IMR-90 (cell line): Measurements from ENCODE around the gene ELP2. TPM values are rescaled to one million over a fixed set of nuclear protein-coding genes. Genes with fewer than 3 reads are reported as not detected.

ENCODE experiments used
- ATAC-seq: fragments of 200-7000 bp; cut with Tn5 transposase; 2 replicates; pipeline ENCODE4 v1.9.1; 2020; ENCODE audit warnings: low read depth, mild to moderate bottlenecking, moderate library complexity
- BruUV-seq: library from RNA; stranded (reverse); fragments of 400-500 nt; replicated peaks from 2 replicates; lab custom pipeline; 2021; lab: Mats Ljungman, UMichigan
- CTCF ChIA-PET: fragments of 300-600 bp; formaldehyde crosslinking; extraction: SDS; loops from one replicate; lab custom pipeline; 2021; ENCODE audit warnings: antibody characterized with exemption; lab: Yijun Ruan, JAX
- POLR2A ChIA-PET: fragments of 300-600 bp; sonication (Branson Sonifier 250); formaldehyde crosslinking; loops from one replicate; lab custom pipeline; 2022; ENCODE audit warnings: antibody characterized with exemption; ENCODE audit not compliant: unreplicated experiment; lab: Charles Lee
- DNase-seq: peaks from one replicate; pipeline ENCODE4 v3.0.0; 2013
- H2AFZ ChIP-seq: replicated peaks from 2 replicates; pipeline ENCODE3; 2013; ENCODE audit warnings: low read length, mild to moderate bottlenecking; ENCODE audit not compliant: poor library complexity
- H2AK5ac ChIP-seq: 2 replicates; pipeline ENCODE4 v1.6.1; 2013; ENCODE audit warnings: low read depth, low read length, inconsistent platforms
- H2AK9ac ChIP-seq: replicated peaks from 2 replicates; pipeline ENCODE3; 2013; ENCODE audit warnings: mild to moderate bottlenecking, low read depth, low read length, moderate library complexity; ENCODE audit not compliant: poor library complexity
- H2BK120ac ChIP-seq: 2 replicates; pipeline ENCODE4 v1.6.1; 2013; ENCODE audit warnings: low read depth, low read length, inconsistent platforms
- H2BK15ac ChIP-seq: 3 replicates; pipeline ENCODE4 v1.6.1; 2013; ENCODE audit warnings: low read depth, low read length, inconsistent platforms
- H2BK20ac ChIP-seq: 2 replicates; pipeline ENCODE4 v1.6.1; 2013; ENCODE audit warnings: low read depth, mild to moderate bottlenecking, inconsistent platforms, low read length, moderate library complexity
- H2BK5ac ChIP-seq: 2 replicates; pipeline ENCODE4 v1.6.1; 2013; ENCODE audit warnings: mild to moderate bottlenecking, low read depth, low read length, inconsistent platforms; ENCODE audit not compliant: poor library complexity, severe bottlenecking
- H3K14ac ChIP-seq: replicated peaks from 2 replicates; pipeline ENCODE4 v1.6.1; 2013; ENCODE audit warnings: low read depth, low read length, inconsistent platforms
- H3K18ac ChIP-seq: 2 replicates; pipeline ENCODE4 v1.6.1; 2013; ENCODE audit warnings: low read depth, low read length, control low read depth
- H3K23ac ChIP-seq: 2 replicates; pipeline ENCODE4 v1.6.1; 2013; ENCODE audit warnings: low read depth, low read length, inconsistent platforms
- H3K27ac ChIP-seq: 2 replicates; pipeline ENCODE4 v1.5.1; 2013; ENCODE audit warnings: mild to moderate bottlenecking, control low read depth, low read length; ENCODE audit not compliant: insufficient read depth
- H3K27me3 ChIP-seq: 2 replicates; pipeline ENCODE4 v1.6.1; 2013; ENCODE audit warnings: low read length; ENCODE audit not compliant: control insufficient read depth, insufficient read depth
- H3K36me3 ChIP-seq: 2 replicates; pipeline ENCODE4 v1.6.1; 2013; ENCODE audit warnings: low read length, mixed read lengths; ENCODE audit not compliant: control insufficient read depth, insufficient read depth
- H3K4ac ChIP-seq: 2 replicates; pipeline ENCODE4 v1.6.1; 2013; ENCODE audit warnings: low read depth, low read length, inconsistent platforms
- H3K4me1 ChIP-seq: 2 replicates; pipeline ENCODE4 v1.6.1; 2013; ENCODE audit warnings: low read length, mixed read lengths; ENCODE audit not compliant: control insufficient read depth, insufficient read depth
- H3K4me2 ChIP-seq: 2 replicates; pipeline ENCODE4 v1.6.1; 2013; ENCODE audit warnings: low read depth, mild to moderate bottlenecking, control low read depth, low read length, moderate library complexity
- H3K4me3 ChIP-seq: 2 replicates; pipeline ENCODE4 v1.5.1; 2013; ENCODE audit warnings: low read depth, mild to moderate bottlenecking, control low read depth, low read length, moderate library complexity; ENCODE audit not compliant: insufficient read depth
- H3K56ac ChIP-seq: 2 replicates; pipeline ENCODE4 v1.6.1; 2013; ENCODE audit warnings: low read length, inconsistent platforms; ENCODE audit not compliant: insufficient read depth; ENCODE audit errors: extremely low read depth
- H3K79me1 ChIP-seq, 2 experiments: 2 replicates each; pipeline ENCODE4 v1.6.1; 2013; ENCODE audit warnings: low read length in 2 of 2, inconsistent platforms in 1 of 2, low read depth in 1 of 2
- H3K9ac ChIP-seq: 2 replicates; pipeline ENCODE4 v1.6.1; 2013; ENCODE audit warnings: low read depth, low read length, control low read depth
- H3K9me1 ChIP-seq: 2 replicates; pipeline ENCODE4 v1.6.1; 2013; ENCODE audit warnings: low read length, inconsistent platforms; ENCODE audit not compliant: insufficient read depth
- H3K9me3 ChIP-seq: 2 replicates; pipeline ENCODE4 v1.6.1; 2013; ENCODE audit warnings: low read length; ENCODE audit not compliant: control insufficient read depth, insufficient read depth
- H4K20me1 ChIP-seq: 2 replicates; pipeline ENCODE4 v1.6.1; 2013; ENCODE audit warnings: low read length, inconsistent platforms; ENCODE audit not compliant: insufficient read depth
- H4K5ac ChIP-seq: 2 replicates; pipeline ENCODE4 v1.6.1; 2013; ENCODE audit warnings: mild to moderate bottlenecking, low read depth, low read length, control low read depth
- H4K8ac ChIP-seq, 2 experiments: 2 replicates each; pipeline ENCODE4 v1.6.1; 2013; ENCODE audit warnings: low read depth in 2 of 2, low read length in 2 of 2, control low read depth in 1 of 2, inconsistent platforms in 1 of 2
- H4K91ac ChIP-seq: 2 replicates; pipeline ENCODE4 v1.6.1; 2013; ENCODE audit warnings: low read depth, low read length, inconsistent platforms; ENCODE audit not compliant: insufficient read depth
- BHLHE40 ChIP-seq: fragments of 150-350 bp; IDR thresholded peaks from 2 replicates; pipeline ENCODE4 v1.6.1; 2016; ENCODE audit warnings: mild to moderate bottlenecking, low read depth, low read length
- CEBPB ChIP-seq: IDR thresholded peaks from 2 replicates; pipeline ENCODE4 v1.6.1; 2012; ENCODE audit warnings: low read depth, low read length, improper control_type of control experiment
- CHD1 ChIP-seq: IDR thresholded peaks from 2 replicates; pipeline ENCODE4 v1.6.1; 2012; ENCODE audit warnings: low read depth, low read length, improper control_type of control experiment
- FOS ChIP-seq: fragments of 150-350 bp; IDR thresholded peaks from 2 replicates; pipeline ENCODE4 v1.6.1; 2016; ENCODE audit warnings: low read depth, low read length
- MAFK ChIP-seq: IDR thresholded peaks from 2 replicates; pipeline ENCODE4 v1.6.1; 2012; ENCODE audit warnings: low read depth, low read length, improper control_type of control experiment
- MAZ ChIP-seq: IDR thresholded peaks from 2 replicates; pipeline ENCODE4 v1.6.1; 2012; ENCODE audit warnings: low read depth, mild to moderate bottlenecking, low read length, improper control_type of control experiment, moderate library complexity, borderline replicate concordance
- MXI1 ChIP-seq: IDR thresholded peaks from 2 replicates; pipeline ENCODE4 v1.6.1; 2012; ENCODE audit warnings: low read depth, mild to moderate bottlenecking, low read length, moderate library complexity, borderline replicate concordance
- NFE2L2 ChIP-seq: fragments of 150-350 bp; IDR thresholded peaks from 2 replicates; pipeline ENCODE4 v1.6.1; 2016; ENCODE audit warnings: low read depth, mild to moderate bottlenecking, low read length
- POLR2A ChIP-seq: IDR thresholded peaks from 2 replicates; pipeline ENCODE4 v1.6.1; 2012; ENCODE audit warnings: mild to moderate bottlenecking, low read depth, low read length
- RAD21 ChIP-seq: IDR thresholded peaks from 2 replicates; pipeline ENCODE4 v1.6.1; 2012; ENCODE audit warnings: low read length, improper control_type of control experiment
- RCOR1 ChIP-seq: IDR thresholded peaks from 2 replicates; pipeline ENCODE4 v1.6.1; 2012; ENCODE audit warnings: mild to moderate bottlenecking, low read length, improper control_type of control experiment; ENCODE audit not compliant: insufficient replicate concordance
- RFX5 ChIP-seq: IDR thresholded peaks from 2 replicates; pipeline ENCODE4 v1.8.0; 2012; ENCODE audit warnings: low read depth, mild to moderate bottlenecking, low read length, moderate library complexity
- SMC3 ChIP-seq: fragments of 150-350 bp; IDR thresholded peaks from 2 replicates; pipeline ENCODE4 v1.6.1; 2016; ENCODE audit warnings: low read depth, mild to moderate bottlenecking, antibody characterized with exemption, low read length, moderate library complexity
- USF2 ChIP-seq: fragments of 150-350 bp; IDR thresholded peaks from 2 replicates; pipeline ENCODE4 v1.6.1; 2017; ENCODE audit warnings: mild to moderate bottlenecking, antibody characterized with exemption, low read length, low read depth
- WGBS, 2 experiments: methylation state at CpG; one replicate each; pipeline versions ENCODE4 v1.1.5 to v1.1.7; 2013; ENCODE audit warnings: missing lambda C conversion rate in 2 of 2; ENCODE audit not compliant: insufficient read length in 1 of 2; ENCODE audit errors: extremely low coverage in 2 of 2; 5-methylcytosine and 5-hydroxymethylcytosine counted together
- dilution Hi-C: fragments of 300-500 bp; cut with HindIII; formaldehyde crosslinking; loops from one replicate; pipeline ENCODE4 v1.14.3; 2018; ENCODE audit warnings: low sequenced_read_pairs; ENCODE audit not compliant: unreplicated experiment
- in situ Hi-C: fragments of 300-500 bp; cut with MboI; formaldehyde crosslinking; loops from 3 replicates; pipeline ENCODE4 v1.14.3; 2019; ENCODE audit warnings: low sequenced_read_pairs, inconsistent platforms, mixed read lengths
- intact Hi-C: fragments of 100-400 bp; cut with micrococcal nuclease; formaldehyde crosslinking; loops from 2 replicates; pipeline ENCODE4 v1.10.0; 2022
- polyA plus RNA-seq, 3 experiments: library from polyadenylated mRNA; depleted of rRNA; stranded (reverse); fragments of >200 nt; gene quantifications; 2 replicates each; pipeline ENCODE4 v1.2.3, GENCODE V29; 2012; ENCODE audit warnings: low replicate concordance in 1 of 3
- total RNA-seq: library from RNA; depleted of rRNA; stranded (reverse); fragments of >200 nt; gene quantifications from 2 replicates; pipeline ENCODE4 v1.2.3, GENCODE V29; 2012
- TF ChIP-seq, protein P1 (sequence below): conservative IDR thresholded peaks from 2 replicates; pipeline ENCODE4 v1.5.1; 2012; ENCODE audit warnings: mild to moderate bottlenecking, low read depth, low read length, improper control_type of control experiment
- TF ChIP-seq, protein P2 (sequence below): fragments of 150-350 bp; IDR thresholded peaks from 2 replicates; pipeline ENCODE4 v1.6.1; 2016; ENCODE audit warnings: low read depth, mild to moderate bottlenecking, low read length, moderate library complexity, borderline replicate concordance

Gene ELP2
- total and polyA plus RNA-seq, 2 of the 4 experiments (the other 2 are of a cell fraction) = 48.1 to 161 TPM

GRCh38 chr18:36181441-36181840 lies 51.7 kb downstream of the ELP2 start:
- peaks cover 4% of the 10 kb centered on the region; the same call in 1 of the 2 replicates for H3K36me3 ChIP-seq
- no peaks in the 10 kb centered on the region for H3K9me3 ChIP-seq
- H4K20me1 ChIP-seq = peaks cover 4% of the 10 kb centered on the region; the same call in 1 of the 2 replicates
- H3K23ac ChIP-seq = no peak overlapping the region
- no peak overlapping the region for H3K9ac ChIP-seq
- peak overlapping the region; percentile 14; the same call in 1 of the 2 replicates for H4K5ac ChIP-seq
- H3K79me1 ChIP-seq = 0 out of 4 replicates have a peak, but pooled peaks cover 0 to 1% of the 10 kb centered on the region in 2 experiments
- in situ Hi-C loops (no loop called here), dilution Hi-C loops (no loop called here), intact Hi-C loops (loop anchor here (2.0 kb wide), 1 partner anchor 53 kb away; the partner anchor contains the start of genes ELP2 and SLC39A6)
- H3K4ac ChIP-seq = no peak overlapping the region
- H2AK5ac ChIP-seq = no peak overlapping the region
- H3K14ac ChIP-seq = no peak overlapping the region
- POLR2A ChIA-PET = no interaction called here
- H3K4me2 ChIP-seq = no peak overlapping the region
- CTCF ChIA-PET = no interaction called here
- peak overlapping the region; percentile 40; the same call in 1 of the 2 replicates for H3K18ac ChIP-seq
- H2AFZ ChIP-seq = no peak overlapping the region
- no peak overlapping the region; the same call in 1 of the 2 replicates for H3K27ac ChIP-seq
- DNase-seq = no peak
- no peak overlapping the region for H3K4me3 ChIP-seq
- ATAC-seq = no peak
- no peak overlapping the region for H2BK120ac ChIP-seq
- no peak overlapping the region for H2BK5ac ChIP-seq
- no peak overlapping the region for H2BK20ac ChIP-seq
- H2BK15ac ChIP-seq = no peak overlapping the region
- no CpG with 5 or more reads among the region's 6 CpGs for WGBS, 2 experiments
- TF ChIP-seq BHLHE40 = no peak
- no peak for TF ChIP-seq MAZ
- TF ChIP-seq, protein P1, sequence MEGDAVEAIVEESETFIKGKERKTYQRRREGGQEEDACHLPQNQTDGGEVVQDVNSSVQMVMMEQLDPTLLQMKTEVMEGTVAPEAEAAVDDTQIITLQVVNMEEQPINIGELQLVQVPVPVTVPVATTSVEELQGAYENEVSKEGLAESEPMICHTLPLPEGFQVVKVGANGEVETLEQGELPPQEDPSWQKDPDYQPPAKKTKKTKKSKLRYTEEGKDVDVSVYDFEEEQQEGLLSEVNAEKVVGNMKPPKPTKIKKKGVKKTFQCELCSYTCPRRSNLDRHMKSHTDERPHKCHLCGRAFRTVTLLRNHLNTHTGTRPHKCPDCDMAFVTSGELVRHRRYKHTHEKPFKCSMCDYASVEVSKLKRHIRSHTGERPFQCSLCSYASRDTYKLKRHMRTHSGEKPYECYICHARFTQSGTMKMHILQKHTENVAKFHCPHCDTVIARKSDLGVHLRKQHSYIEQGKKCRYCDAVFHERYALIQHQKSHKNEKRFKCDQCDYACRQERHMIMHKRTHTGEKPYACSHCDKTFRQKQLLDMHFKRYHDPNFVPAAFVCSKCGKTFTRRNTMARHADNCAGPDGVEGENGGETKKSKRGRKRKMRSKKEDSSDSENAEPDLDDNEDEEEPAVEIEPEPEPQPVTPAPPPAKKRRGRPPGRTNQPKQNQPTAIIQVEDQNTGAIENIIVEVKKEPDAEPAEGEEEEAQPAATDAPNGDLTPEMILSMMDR = no peak
- TF ChIP-seq POLR2A = no peak
- TF ChIP-seq RCOR1 = no peak
- TF ChIP-seq MXI1 = no peak
- TF ChIP-seq CEBPB = no peak
- TF ChIP-seq FOS = no peak
- no peak for TF ChIP-seq MAFK
- TF ChIP-seq CHD1 = no peak
- no peak for TF ChIP-seq SMC3
- TF ChIP-seq RAD21 = no peak
- TF ChIP-seq RFX5 = no peak
- no peak for TF ChIP-seq USF2
- TF ChIP-seq, protein P2, sequence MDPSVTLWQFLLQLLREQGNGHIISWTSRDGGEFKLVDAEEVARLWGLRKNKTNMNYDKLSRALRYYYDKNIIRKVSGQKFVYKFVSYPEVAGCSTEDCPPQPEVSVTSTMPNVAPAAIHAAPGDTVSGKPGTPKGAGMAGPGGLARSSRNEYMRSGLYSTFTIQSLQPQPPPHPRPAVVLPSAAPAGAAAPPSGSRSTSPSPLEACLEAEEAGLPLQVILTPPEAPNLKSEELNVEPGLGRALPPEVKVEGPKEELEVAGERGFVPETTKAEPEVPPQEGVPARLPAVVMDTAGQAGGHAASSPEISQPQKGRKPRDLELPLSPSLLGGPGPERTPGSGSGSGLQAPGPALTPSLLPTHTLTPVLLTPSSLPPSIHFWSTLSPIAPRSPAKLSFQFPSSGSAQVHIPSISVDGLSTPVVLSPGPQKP = no peak
- TF ChIP-seq NFE2L2 = no peak
- H3K9me1 ChIP-seq = peaks cover 15% of the 10 kb centered on the region
- no peak overlapping the region for H4K8ac ChIP-seq
- no TSS peak for BruUV-seq
- peaks cover 14% of the 10 kb centered on the region for H3K4me1 ChIP-seq
- no peaks in the 10 kb centered on the region for H3K27me3 ChIP-seq
- H4K91ac ChIP-seq = no peak overlapping the region; the same call in 1 of the 2 replicates
- no peak overlapping the region for H3K56ac ChIP-seq
- no peak overlapping the region for H2AK9ac ChIP-seq
